Measurements from ENCODE around the gene ZMIZ1.

Gene ZMIZ1

GRCh38 chr10:79349072-79349491 is 280.3 kb downstream of the ZMIZ1 start:
- DNase-seq, result no peak

GRCh38 chr10:79349766-79350406 is 281.1 kb downstream of the ZMIZ1 start:
- no peak for DNase-seq

DNA sequence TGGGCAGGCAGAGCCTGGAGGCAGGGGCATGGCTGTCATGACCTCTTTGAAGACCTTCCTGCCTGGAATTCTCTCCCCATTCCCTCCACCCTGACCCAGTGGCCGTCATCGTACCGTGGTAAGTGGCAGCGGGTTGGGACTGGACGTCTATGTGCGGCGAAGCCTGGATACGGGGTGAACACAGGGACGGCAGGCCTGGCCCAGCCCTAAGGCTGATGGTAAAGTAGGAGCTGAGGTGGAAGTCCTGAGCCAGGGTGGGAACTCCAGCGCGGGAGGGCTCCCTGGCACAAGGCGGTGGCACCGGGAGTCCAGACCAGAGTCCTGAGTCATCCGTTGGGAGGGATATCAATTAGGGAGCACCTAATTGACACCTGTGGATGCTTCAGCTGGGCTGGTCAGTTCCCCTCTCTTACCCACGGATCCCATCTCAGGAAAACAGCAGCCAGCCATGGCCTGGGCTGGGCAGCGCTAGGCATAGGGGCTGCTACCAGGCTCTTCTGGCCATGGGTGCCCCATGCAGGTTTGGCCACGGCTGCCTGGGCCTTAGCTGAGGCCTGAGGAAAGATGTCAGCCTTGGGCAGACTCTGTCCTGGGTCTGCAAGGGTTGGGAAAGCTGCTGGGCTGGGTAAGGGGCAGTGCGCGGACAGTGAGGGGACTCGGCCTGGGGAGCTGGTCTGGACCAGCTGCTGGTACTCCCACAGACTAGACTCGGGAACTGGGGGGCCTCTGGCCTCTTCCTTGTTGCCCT is 281.8 kb downstream of the ZMIZ1 start:
- DNase-seq, result no peak

- DNase-seq, result no peak
These were observed 282.6 kb downstream of the ZMIZ1 start for GRCh38 chr10:79351332-79351731.

DNA sequence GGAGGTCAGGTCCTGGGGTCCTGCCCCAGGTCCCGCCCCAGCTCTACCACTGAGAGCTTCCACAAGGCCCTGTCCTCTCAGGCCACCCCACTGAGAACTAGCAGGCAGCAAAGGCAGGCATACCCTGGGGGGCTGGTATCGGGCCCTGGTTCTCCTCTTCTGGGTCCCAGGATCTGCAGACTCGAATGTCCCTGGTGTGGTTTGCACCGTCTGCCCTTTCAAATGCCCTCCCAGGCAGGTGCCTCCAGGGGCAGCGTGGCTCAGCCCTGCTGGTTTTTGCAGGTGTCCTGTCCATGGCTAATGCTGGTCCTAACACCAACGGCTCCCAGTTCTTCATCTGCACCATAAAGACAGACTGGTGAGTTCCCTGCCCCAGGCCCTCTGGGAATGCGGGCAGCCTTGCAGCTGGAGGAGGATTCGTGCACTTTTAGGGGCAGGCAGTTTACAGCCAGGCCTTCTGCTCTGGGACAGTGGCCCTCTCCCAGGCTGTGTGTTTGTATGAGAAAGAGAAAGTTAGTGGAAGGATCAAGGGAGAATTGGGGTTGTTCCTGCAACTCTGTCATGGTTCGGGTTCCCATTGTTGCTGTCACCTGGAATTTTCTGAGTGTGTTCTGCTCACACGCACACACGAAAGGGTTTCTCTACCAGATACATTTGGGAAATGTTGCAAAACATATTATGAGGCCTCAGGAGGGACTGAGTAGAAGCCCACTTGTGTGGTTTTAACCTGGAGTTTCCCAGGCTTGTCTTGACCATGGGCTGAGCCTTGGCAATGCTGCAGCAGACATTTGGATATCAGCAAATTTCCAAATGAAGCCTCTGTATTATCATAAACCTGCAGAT is 283.5 kb downstream of the ZMIZ1 start:
- DNase-seq, result no peak

DNA sequence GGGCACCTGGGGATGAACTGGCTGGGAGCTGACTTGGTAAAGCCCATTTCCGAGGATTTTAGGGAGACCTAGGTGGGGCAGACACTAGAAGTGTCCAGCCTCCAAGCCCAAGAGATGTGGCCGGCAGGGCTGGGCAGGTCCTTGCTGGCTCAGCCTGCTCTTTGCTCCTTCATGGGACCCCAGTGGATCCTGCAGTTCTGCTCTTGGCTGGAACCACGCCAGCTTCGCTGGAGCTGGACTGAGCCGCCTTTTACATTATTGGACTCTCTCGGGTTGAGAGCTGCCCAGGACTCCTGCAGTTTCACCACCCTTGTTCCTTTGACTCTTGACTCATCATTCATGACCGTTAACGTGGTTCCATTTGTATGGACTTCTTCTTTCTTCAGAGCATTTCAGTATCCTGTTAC is 284.2 kb downstream of the ZMIZ1 start:
- no peak for DNase-seq

DNA sequence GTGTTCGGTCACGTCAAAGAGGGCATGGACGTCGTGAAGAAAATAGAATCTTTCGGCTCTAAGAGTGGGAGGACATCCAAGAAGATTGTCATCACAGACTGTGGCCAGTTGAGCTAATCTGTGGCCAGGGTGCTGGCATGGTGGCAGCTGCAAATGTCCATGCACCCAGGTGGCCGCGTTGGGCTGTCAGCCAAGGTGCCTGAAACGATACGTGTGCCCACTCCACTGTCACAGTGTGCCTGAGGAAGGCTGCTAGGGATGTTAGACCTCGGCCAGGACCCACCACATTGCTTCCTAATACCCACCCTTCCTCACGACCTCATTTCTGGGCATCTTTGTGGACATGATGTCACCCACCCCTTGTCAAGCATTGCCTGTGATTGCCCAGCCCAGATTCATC is 285.0 kb downstream of the ZMIZ1 start:
- DNase-seq, result no peak

- no peak for DNase-seq
These were observed 285.4 kb downstream of the ZMIZ1 start for GRCh38 chr10:79354141-79354540.

GRCh38 chr10:79354615-79355014 is 285.8 kb downstream of the ZMIZ1 start:
- DNase-seq, result no peak

DNA sequence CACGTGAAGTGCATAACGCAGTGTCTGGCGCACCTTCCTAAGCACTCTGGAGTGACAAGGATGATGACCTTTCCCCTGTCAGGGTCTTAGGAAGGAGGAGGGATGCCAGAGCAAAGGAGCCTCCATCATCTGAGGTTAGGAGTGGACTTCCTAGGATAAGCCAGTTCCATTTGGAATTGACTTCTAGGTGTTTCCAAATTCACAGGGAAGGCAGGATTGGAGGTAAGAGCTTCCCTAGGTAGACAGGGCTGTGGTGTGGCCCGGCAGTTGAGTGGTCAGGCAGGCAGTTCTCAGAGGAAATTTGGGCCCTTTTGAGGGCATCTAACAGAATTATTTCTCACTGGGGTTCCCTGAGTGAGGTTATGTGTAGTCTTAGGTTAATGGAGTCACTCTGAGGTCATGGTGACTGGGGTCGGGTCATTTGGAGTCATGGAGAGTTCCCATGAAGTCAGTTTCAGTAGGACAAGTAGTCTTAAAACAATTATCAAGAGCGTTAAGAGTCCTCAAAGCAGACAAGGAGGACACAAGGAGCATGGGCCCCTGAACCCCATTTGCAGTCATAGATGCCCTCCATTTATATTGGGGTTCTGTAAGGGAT is 286.8 kb downstream of the ZMIZ1 start:
- no peak for DNase-seq

DNA sequence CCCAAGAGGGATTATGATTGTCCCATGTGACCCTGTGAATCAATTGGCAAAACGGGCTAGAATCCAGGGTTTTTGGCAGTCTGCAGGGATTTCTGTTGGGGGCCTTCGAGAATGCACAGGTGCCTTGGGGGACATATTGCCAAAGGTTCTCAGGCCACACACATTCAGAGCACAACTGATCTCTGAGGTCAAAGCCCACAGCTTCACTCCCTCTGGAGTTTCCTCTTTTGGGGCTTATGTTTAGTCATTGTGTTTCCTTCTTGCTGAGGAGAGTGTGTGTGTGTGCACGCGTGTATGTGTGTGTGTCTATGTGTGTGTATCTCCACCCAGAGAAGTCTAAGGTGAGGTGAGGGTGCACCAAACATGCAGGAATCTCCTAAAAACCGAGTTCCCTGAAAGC is 287.3 kb downstream of the ZMIZ1 start:
- DNase-seq, result no peak

- no peak for DNase-seq
These were observed 288.4 kb downstream of the ZMIZ1 start for GRCh38 chr10:79357180-79357579.

- DNase-seq, result no peak
These were observed 290.0 kb downstream of the ZMIZ1 start for GRCh38 chr10:79358811-79359210.

- DNase-seq, result no peak
These were observed 291.2 kb downstream of the ZMIZ1 start for GRCh38 chr10:79359816-79360498.

GRCh38 chr10:79360499-79361342 is 292.0 kb downstream of the ZMIZ1 start:
- no peak for DNase-seq

DNA sequence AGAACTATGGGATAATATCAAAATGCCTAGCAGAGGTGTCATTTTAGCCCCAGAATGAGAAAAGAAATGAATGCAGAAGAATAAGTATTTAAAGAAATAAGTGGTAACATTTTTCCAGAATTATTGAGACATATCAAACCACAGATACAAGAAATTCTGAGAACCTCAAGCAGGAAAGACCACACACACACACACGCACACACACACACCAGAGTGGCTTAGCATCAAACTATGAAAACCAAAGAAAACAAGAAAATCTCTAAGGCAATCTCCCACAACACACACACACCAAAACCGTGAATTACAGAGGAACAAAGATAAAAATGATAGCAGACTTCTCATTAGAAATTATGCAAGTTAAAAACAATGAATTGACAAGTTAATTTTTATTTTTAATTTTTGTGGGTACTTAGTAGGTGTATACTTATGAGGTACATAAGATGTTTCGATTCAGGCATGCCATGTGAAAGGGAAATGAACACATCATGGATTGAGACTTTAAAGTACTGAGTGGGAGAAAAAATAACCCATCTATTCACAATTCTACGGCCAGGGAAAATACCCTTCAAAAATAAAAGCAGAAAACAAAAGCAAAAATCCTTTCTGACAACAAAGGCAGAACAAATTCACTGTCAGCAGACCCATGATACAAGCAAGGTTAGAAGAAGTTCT is 293.1 kb downstream of the ZMIZ1 start:
- DNase-seq, result no peak

Data from stimulated activated CD4-positive, alpha-beta T cell treated with anti-CD3 and anti-CD28 coated beads, Interleukin-2, amount 100 ng/mL, for 48 hours (primary cell).